H1 (cell line): Measurements from ENCODE around the gene ZBTB46. TPM values are rescaled to one million over a fixed set of nuclear protein-coding genes. Genes with fewer than 3 reads are reported as not detected.

ENCODE experiments used
- CTCF ChIA-PET: fragments of 300-600 bp; sonication (Branson Sonifier 250); formaldehyde crosslinking; loops from one replicate; lab custom pipeline; 2021; ENCODE audit not compliant: partially characterized antibody; lab: Charles Lee
- POLR2A ChIA-PET: fragments of 300-600 bp; sonication (Branson Sonifier 250); formaldehyde crosslinking; loops from one replicate; lab custom pipeline; 2021; ENCODE audit warnings: inconsistent platforms; ENCODE audit not compliant: partially characterized antibody; lab: Charles Lee
- DNase-seq, 2 experiments: peaks; one replicate each; pipeline versions ENCODE4 v3.0.0 to v3.0.0-alpha.2; 2010 to 2022; ENCODE audit warnings: low spot score in 2 of 2, low read depth in 1 of 2, mixed read lengths in 1 of 2
- FAIRE-seq: peaks from 2 replicates; lab custom pipeline; 2011; peaks lifted over from hg19 to GRCh38; lab: Jason Lieb, UNC
- H2AFZ ChIP-seq: 2 replicates; pipeline ENCODE4 v1.8.1; 2012; ENCODE audit warnings: low read length, inconsistent platforms
- H2AK5ac ChIP-seq: 2 replicates; pipeline ENCODE4 v1.6.1; 2013; ENCODE audit warnings: low read depth, low read length
- H2BK120ac ChIP-seq: replicated peaks from 2 replicates; pipeline ENCODE3; 2013; ENCODE audit warnings: low read depth, low read length, inconsistent platforms
- H2BK12ac ChIP-seq: 2 replicates; pipeline ENCODE4 v1.6.1; 2013; ENCODE audit warnings: low read depth, low read length
- H2BK15ac ChIP-seq: 2 replicates; pipeline ENCODE4 v1.6.1; 2013; ENCODE audit warnings: low read length
- H2BK20ac ChIP-seq: 2 replicates; pipeline ENCODE4 v1.6.1; 2013; ENCODE audit warnings: low read length
- H2BK5ac ChIP-seq: 2 replicates; pipeline ENCODE4 v1.6.1; 2013; ENCODE audit warnings: low read depth, low read length
- H3K14ac ChIP-seq: 2 replicates; pipeline ENCODE4 v1.6.1; 2013; ENCODE audit warnings: inconsistent platforms; ENCODE audit not compliant: insufficient read length
- H3K18ac ChIP-seq: 2 replicates; pipeline ENCODE4 v1.6.1; 2013; ENCODE audit warnings: low read length; ENCODE audit errors: extremely low read depth
- H3K23ac ChIP-seq: 2 replicates; pipeline ENCODE4 v1.6.1; 2013; ENCODE audit warnings: inconsistent platforms; ENCODE audit not compliant: insufficient read length
- H3K23me2 ChIP-seq: 2 replicates; pipeline ENCODE4 v1.6.1; 2013; ENCODE audit warnings: low read depth, low read length
- H3K27ac ChIP-seq: 2 replicates; pipeline ENCODE4 v1.6.1; 2011; ENCODE audit warnings: low read depth, low read length, inconsistent platforms
- H3K27me3 ChIP-seq, 4 experiments: replicated peaks in 1 of 4; 1 replicate in 1 of 4; 2 replicates in 3 of 4; pipeline versions ENCODE4 v1.6.1 to v1.8.1; 2011 to 2013; ENCODE audit warnings: low read length in 3 of 4, mild to moderate bottlenecking in 3 of 4, inconsistent platforms in 2 of 4, mixed read lengths in 2 of 4, moderate library complexity in 1 of 4; ENCODE audit not compliant: control insufficient read depth in 3 of 4, insufficient read depth in 3 of 4; ENCODE audit errors: extremely low read depth in 1 of 4
- H3K36me3 ChIP-seq, 4 experiments: 2 replicates each; pipeline versions ENCODE4 v1.6.1 to v1.8.1; 2011 to 2013; ENCODE audit warnings: mild to moderate bottlenecking in 4 of 4, low read length in 3 of 4, moderate library complexity in 2 of 4, control low read depth in 1 of 4, inconsistent platforms in 1 of 4; ENCODE audit not compliant: insufficient read depth in 4 of 4, control insufficient read depth in 2 of 4
- H3K4ac ChIP-seq: replicated peaks from 2 replicates; pipeline ENCODE3; 2013; ENCODE audit warnings: low read length, low read depth, mixed read lengths, inconsistent platforms; ENCODE audit not compliant: insufficient read length
- H3K4me1 ChIP-seq, 4 experiments: replicated peaks in 1 of 4; 1 replicate in 1 of 4; 2 replicates in 3 of 4; pipeline versions ENCODE4 v1.6.1 to v1.8.1; 2011 to 2013; ENCODE audit warnings: low read length in 3 of 4, inconsistent platforms in 2 of 4, mixed read lengths in 1 of 4; ENCODE audit not compliant: insufficient read depth in 4 of 4, control insufficient read depth in 3 of 4
- H3K4me2 ChIP-seq, 2 experiments: 2 replicates each; pipeline versions ENCODE4 v1.6.1 to v1.8.1; 2011 to 2013; ENCODE audit warnings: low read depth in 2 of 2, low read length in 2 of 2, control low read depth in 1 of 2, inconsistent platforms in 1 of 2, mild to moderate bottlenecking in 1 of 2; ENCODE audit not compliant: insufficient read depth in 1 of 2
- H3K4me3 ChIP-seq, 4 experiments: fragments of 200-600, 300-600 bp in 1 of 4; sonication (generic), shearing (Covaris generic), sonication (Bioruptor Twin) in 1 of 4; 2 replicates each; pipeline versions ENCODE4 v1.5.1 to v1.8.1; 2011 to 2016; ENCODE audit warnings: low read length in 4 of 4, low read depth in 3 of 4, control low read depth in 2 of 4, inconsistent platforms in 2 of 4, mild to moderate bottlenecking in 2 of 4, mixed read lengths in 1 of 4, moderate library complexity in 1 of 4; ENCODE audit not compliant: insufficient read depth in 2 of 4; ENCODE audit errors: extremely low read depth in 1 of 4
- H3K56ac ChIP-seq: replicated peaks from 2 replicates; pipeline ENCODE3; 2013; ENCODE audit warnings: low read depth, mild to moderate bottlenecking, mixed read lengths, low read length, inconsistent platforms; ENCODE audit not compliant: insufficient read length
- H3K79me1 ChIP-seq: 2 replicates; pipeline ENCODE4 v1.6.1; 2013; ENCODE audit warnings: low read depth, low read length, control low read depth
- H3K79me2 ChIP-seq, 2 experiments: 2 replicates each; pipeline versions ENCODE4 v1.6.1 to v1.8.1; 2012 to 2013; ENCODE audit warnings: low read length in 2 of 2, mild to moderate bottlenecking in 2 of 2, inconsistent platforms in 1 of 2; ENCODE audit not compliant: insufficient read depth in 2 of 2, control insufficient read depth in 1 of 2
- H3K9ac ChIP-seq, 4 experiments: replicated peaks in 1 of 4; 1 replicate in 1 of 4; 2 replicates in 3 of 4; pipeline versions ENCODE4 v1.6.1 to v1.8.1; 2011 to 2013; ENCODE audit warnings: low read depth in 3 of 4, low read length in 3 of 4, control low read depth in 2 of 4, mild to moderate bottlenecking in 2 of 4, moderate library complexity in 2 of 4, inconsistent platforms in 1 of 4; ENCODE audit errors: extremely low read depth in 1 of 4
- H3K9me3 ChIP-seq, 2 experiments: 2 replicates each; pipeline versions ENCODE4 v1.6.1 to v1.8.1; 2012 to 2013; ENCODE audit warnings: mild to moderate bottlenecking in 2 of 2, moderate library complexity in 2 of 2, control low read depth in 1 of 2, inconsistent platforms in 1 of 2, low read depth in 1 of 2, low read length in 1 of 2, mixed read lengths in 1 of 2; ENCODE audit not compliant: insufficient read depth in 2 of 2
- H4K20me1 ChIP-seq, 2 experiments: replicated peaks in 1 of 2; 2 replicates each; pipeline versions ENCODE3 to v1.8.1; 2011 to 2013; ENCODE audit warnings: inconsistent platforms in 2 of 2, low read length in 2 of 2, mild to moderate bottlenecking in 1 of 2; ENCODE audit not compliant: insufficient read depth in 2 of 2, control insufficient read depth in 1 of 2
- H4K5ac ChIP-seq: 2 replicates; pipeline ENCODE4 v1.6.1; 2013; ENCODE audit warnings: low read length, low read depth, mixed read lengths, inconsistent platforms; ENCODE audit not compliant: insufficient read length
- H4K8ac ChIP-seq: 2 replicates; pipeline ENCODE4 v1.8.0; 2013; ENCODE audit warnings: mild to moderate bottlenecking, moderate library complexity, low read length, inconsistent platforms; ENCODE audit not compliant: insufficient read depth; ENCODE audit errors: extremely low read depth
- H4K91ac ChIP-seq: replicated peaks from 2 replicates; pipeline ENCODE3; 2013; ENCODE audit warnings: low read length, mixed read lengths, inconsistent platforms; ENCODE audit not compliant: insufficient read length
- FOSL1 ChIP-seq: IDR thresholded peaks from 2 replicates; pipeline ENCODE4 v1.6.1; 2011; ENCODE audit warnings: mild to moderate bottlenecking, low read depth, low read length, moderate library complexity; ENCODE audit not compliant: insufficient read depth
- KDM1A ChIP-seq: fragments of 200-600, 300-600 bp; sonication (generic); IDR thresholded peaks from 2 replicates; pipeline ENCODE4 v1.7.1; 2016; ENCODE audit warnings: mild to moderate bottlenecking, low read length, borderline replicate concordance
- RNF2 ChIP-seq: fragments of 200-900, 300-1000 bp; sonication (generic); IDR thresholded peaks from 2 replicates; pipeline ENCODE4 v1.7.1; 2016; ENCODE audit warnings: borderline replicate concordance, low read depth, mild to moderate bottlenecking, antibody characterized with exemption, low read length; ENCODE audit not compliant: poor library complexity, severe bottlenecking; ENCODE audit errors: missing control alignments
- TAF1 ChIP-seq: IDR thresholded peaks from 2 replicates; pipeline ENCODE4 v1.6.1; 2011; ENCODE audit warnings: mild to moderate bottlenecking, low read depth, low read length
- TCF12 ChIP-seq: IDR thresholded peaks from 2 replicates; pipeline ENCODE4 v1.6.1; 2011; ENCODE audit warnings: low read depth, mild to moderate bottlenecking, low read length
- ZNF274 ChIP-seq: IDR thresholded peaks from 2 replicates; pipeline ENCODE4 v1.7.0; 2012; ENCODE audit warnings: low read length, borderline replicate concordance; ENCODE audit errors: extremely low read depth
- WGBS, 2 experiments: shearing (Covaris generic) in 1 of 2; methylation state at CpG; one replicate each; pipeline versions ENCODE4 v1.1.6 to v1.1.7; 2013 to 2015; ENCODE audit warnings: low lambda C conversion rate in 2 of 2, mixed read lengths in 2 of 2, inconsistent platforms in 1 of 2, low coverage in 1 of 2, missing lambda C conversion rate in 1 of 2; ENCODE audit not compliant: insufficient replicate concordance in 2 of 2, insufficient coverage in 1 of 2, insufficient read length in 1 of 2; ENCODE audit errors: extremely low coverage in 1 of 2, missing lambda C conversion rate in 1 of 2; 5-methylcytosine and 5-hydroxymethylcytosine counted together
- polyA plus RNA-seq, 7 experiments: library from polyadenylated mRNA; depleted of rRNA in 3 of 7; stranded (reverse) in 5 of 7; unstranded in 2 of 7; fragments of >200 nt in 5 of 7; fragments of 200-250 nt in 2 of 7; gene quantifications; 1 replicate in 5 of 7; 2 replicates in 1 of 7; 4 replicates in 1 of 7; pipeline versions ENCODE4 v1.2.1 to v1.2.3, GENCODE V29; 2011 to 2013; ENCODE audit warnings: missing spikeins in 2 of 7, mixed read lengths in 2 of 7
- total RNA-seq: library from RNA; stranded (reverse); fragmentation: NEBNext Ultra II Directional; extraction: Animal tissue kit (Norgen Biotek cat#: 25700); gene quantifications from 2 replicates; pipeline ENCODE4 v1.2.1, GENCODE V29; 2021
- TF ChIP-seq, protein P1 (sequence below): IDR thresholded peaks from 2 replicates; pipeline ENCODE4 v1.6.1; 2012; ENCODE audit warnings: inconsistent platforms

ZBTB46 gene
- total and polyA plus RNA-seq, 2 of the 8 experiments (the other 6 are each of a cell fraction or from before 2014, with no cell fraction given), result 6.4 to 22.4 TPM

GRCh38 chr20:63744574-63745423, 86.3 kb downstream of the ZBTB46 start:
- FAIRE-seq, result no peak
- Histone ChIP-seq H2BK15ac (no peak overlapping the region), H4K91ac (no peak overlapping the region), H2AK5ac (no peak overlapping the region), H3K4me2 (no peak overlapping the region), H3K18ac (no peak overlapping the region), H4K5ac (no peak overlapping the region), H2BK5ac (no peak overlapping the region), H3K4ac (no peak overlapping the region), H3K4me3 (no peak overlapping the region), H3K27ac (no peak overlapping the region), H3K56ac (no peak overlapping the region), H3K23ac (no peak overlapping the region), H3K79me2 (no peaks in the 10 kb centered on the region), H3K27me3 (no peaks in the 10 kb centered on the region), H3K23me2 (peaks cover 6% of the 10 kb centered on the region; the same call in 1 of the 2 replicates), H2BK20ac (no peak overlapping the region), H4K20me1 (peaks cover 0 to 3% of the 10 kb centered on the region in 2 experiments), H2BK120ac (no peak overlapping the region), H3K9ac (no peak overlapping the region), H3K9me3 (no peaks in the 10 kb centered on the region), H2AFZ (no peak overlapping the region), H3K14ac (no peak overlapping the region), H3K4me1 (peaks cover 0 to 8% (median 7%) of the 10 kb centered on the region in 4 experiments; a peak in 5 of 7 replicates), H3K79me1 (no peaks in the 10 kb centered on the region; the same call in 1 of the 2 replicates), H4K8ac (no peak overlapping the region; the same call in 1 of the 2 replicates), H2BK12ac (no peak overlapping the region), H3K36me3 (peaks cover 0 to 12% (median 6%) of the 10 kb centered on the region in 4 experiments; a peak in 3 of 8 replicates)
- CTCF ChIA-PET, result interaction anchor here (0.6 to 1.2 kb wide), 4 partner anchors 31 to 118 kb away, joined by 3 read pairs; no protein-coding TSS in a partner anchor
- POLR2A ChIA-PET, result interaction anchor here (0.8 to 1.3 kb wide), 2 partner anchors 9 to 120 kb away, joined by 4 read pairs; partner anchors contain the start of genes LIME1 and TPD52L2
- WGBS, 2 experiments, result 85% methylated on average over 20 of the region's 25 CpGs; no CpG with 5 or more reads in 1 of the 2 experiments
- TF ChIP-seq ZNF274, result no peak
- TF ChIP-seq FOSL1, result no peak
- TF ChIP-seq TAF1, result no peak
- TF ChIP-seq, protein P1, sequence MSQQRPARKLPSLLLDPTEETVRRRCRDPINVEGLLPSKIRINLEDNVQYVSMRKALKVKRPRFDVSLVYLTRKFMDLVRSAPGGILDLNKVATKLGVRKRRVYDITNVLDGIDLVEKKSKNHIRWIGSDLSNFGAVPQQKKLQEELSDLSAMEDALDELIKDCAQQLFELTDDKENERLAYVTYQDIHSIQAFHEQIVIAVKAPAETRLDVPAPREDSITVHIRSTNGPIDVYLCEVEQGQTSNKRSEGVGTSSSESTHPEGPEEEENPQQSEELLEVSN, result no peak
- no peak for TF ChIP-seq RNF2
- TF ChIP-seq KDM1A, result no peak
- TF ChIP-seq TCF12, result no peak
- no peak for DNase-seq
